ENCODE results near the gene XRN2.

DNA sequence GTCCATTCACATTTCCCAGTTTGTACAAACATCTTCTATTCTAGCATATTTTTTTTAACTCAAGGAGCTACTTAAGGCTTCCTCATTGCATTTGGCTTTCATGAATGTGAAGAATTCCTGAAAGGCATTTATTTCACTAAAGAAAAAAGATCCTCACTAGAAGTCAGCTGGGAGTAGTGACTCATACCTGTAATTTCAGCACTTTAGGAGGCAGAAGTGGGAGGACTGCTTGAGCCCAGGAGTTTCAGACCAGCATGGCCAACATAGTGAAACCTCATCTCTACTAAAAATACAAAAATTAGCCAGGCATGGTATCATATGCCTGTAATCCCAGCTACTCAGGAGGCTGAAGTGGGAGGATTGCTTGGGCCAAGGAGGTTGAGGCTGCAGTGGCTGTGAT is 30.9 kb upstream of the XRN2 start:
- TF ChIP-seq CTCF (conservative IDR thresholded peaks at IDR 0.05; ENCODE audit: low read depth, low read length) (no peak), EZH2phosphoT487 (IDR thresholded peaks at IDR 0.05; ENCODE audit: borderline replicate concordance, low read length) (no peak), EZH2 (IDR thresholded peaks at IDR 0.05; ENCODE audit: low read length, unreplicated experiment) (no peak)

All from PC-3 (cell line).